ENCODE measurements around the gene MTERF1.

Gene MTERF1

DNA sequence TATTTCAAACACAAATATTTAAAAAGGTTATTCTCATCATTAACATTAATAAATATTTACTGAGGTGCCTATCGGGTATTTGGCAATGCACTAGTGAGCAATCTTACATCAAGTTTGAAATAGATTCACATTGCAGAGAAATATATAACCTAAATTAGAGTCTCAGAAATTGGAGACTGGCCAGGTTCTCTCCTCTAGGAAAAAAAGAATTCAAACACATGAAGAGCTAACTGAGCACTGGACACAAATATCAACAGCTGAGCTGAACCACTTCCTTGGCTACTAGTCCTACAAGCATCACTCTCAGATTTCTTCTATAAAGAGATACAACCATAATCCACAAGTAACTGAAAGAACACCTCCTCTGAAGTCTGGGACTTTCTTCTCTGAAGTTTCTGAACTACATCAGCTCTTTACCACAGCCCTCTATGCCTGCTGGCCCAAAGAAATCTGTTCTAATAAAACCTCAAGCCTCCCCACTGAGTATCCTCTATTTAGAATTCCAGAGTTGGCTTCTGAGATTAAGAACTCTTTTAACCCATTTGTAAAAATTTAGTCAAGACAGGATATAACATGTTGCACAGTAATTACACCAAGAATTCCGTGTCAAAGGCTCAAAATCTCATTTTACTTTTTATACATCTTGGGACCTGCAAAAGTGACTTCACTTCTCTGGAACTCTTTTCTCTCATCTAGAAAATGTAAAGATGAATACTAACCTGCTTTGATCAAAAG lies 45.2 kb downstream of the MTERF1 start:
- no peak for DNase-seq (ENCODE audit: low read depth)

DNA sequence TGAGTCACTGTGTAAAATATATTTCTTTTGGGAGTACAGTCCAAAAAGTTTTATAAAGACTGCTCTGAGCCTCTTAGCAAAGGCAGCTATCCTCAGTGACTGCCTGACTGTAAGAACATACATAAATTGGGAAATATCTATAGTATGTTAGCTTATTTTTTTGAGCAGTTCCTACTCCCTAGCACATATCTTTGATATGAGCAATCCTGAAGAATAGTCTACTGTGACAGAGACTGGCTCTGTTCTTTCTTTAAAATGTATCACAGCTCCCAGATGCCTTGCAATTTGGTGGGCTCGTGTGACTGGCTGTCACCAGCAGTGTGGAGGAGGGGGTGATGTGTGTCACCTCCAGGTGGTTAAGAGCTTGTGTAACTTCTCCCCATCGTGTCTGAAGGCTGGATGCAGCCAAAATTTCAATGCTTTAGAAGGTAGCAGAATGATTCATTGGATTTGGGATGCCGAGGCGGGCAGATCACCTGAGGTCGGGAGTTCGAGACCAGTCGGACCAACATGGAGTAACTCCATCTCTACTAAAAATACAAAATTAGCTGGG lies 47.9 kb downstream of the MTERF1 start:
- DNase-seq (ENCODE audit: low read depth): no peak

GRCh38 chr7:91827169-91827568 lies 53.3 kb downstream of the MTERF1 start:
- no peak for DNase-seq (ENCODE audit: low read depth)

DNA sequence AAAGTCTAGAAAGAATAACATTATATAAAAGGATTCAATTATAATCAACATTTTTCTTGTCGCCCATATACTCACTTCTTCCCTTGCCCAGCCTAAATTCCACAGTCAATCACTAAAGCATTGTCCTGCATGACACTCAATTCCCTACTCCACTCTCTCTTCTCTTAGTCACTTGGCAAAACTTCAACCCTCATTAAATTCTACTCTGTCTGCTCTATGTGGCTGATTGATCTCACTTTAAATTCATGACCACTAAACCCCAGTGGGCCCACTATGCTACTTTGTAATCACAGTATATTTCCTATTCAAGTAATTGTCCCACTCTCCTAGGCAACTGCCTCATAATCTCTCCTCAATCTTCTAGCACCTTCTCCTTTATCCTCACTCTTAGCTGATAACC lies 54.1 kb downstream of the MTERF1 start:
- DNase-seq (ENCODE audit: low read depth): no peak

GRCh38 chr7:91824201-91824600 lies 56.3 kb downstream of the MTERF1 start:
- no peak for DNase-seq (ENCODE audit: low read depth)

Measured in CMK (cell line).